HG03439 (cell line): Measurements from ENCODE around the gene MAP3K4.

Experiments used
- ATAC-seq: cut with Tn5 transposase; IDR thresholded peaks from one replicate; pipeline ENCODE4 v1.9.1; 2021; ENCODE audit warnings: mild to moderate bottlenecking, moderate library complexity; ENCODE audit not compliant: unreplicated experiment

MAP3K4 gene

DNA sequence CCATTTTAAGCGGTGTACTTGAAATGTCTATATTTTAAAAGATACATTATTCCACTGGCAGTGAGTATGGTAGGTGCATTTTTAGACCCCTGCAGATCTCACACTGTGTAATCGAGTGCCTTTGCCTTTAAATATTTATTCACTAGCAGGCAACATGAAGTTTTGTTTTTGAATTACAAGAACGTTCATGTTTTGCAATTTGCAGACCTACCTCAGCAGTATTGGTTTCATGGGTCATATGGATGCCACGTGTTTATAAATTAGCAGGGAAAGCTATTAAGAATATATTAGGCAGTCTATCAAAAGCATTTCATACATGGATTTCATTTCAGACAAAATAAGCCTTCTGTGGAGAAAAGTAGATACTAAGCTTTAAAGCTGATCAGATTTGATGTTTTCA is 7.2 kb downstream of the MAP3K4 start:
- no peak for ATAC-seq

DNA sequence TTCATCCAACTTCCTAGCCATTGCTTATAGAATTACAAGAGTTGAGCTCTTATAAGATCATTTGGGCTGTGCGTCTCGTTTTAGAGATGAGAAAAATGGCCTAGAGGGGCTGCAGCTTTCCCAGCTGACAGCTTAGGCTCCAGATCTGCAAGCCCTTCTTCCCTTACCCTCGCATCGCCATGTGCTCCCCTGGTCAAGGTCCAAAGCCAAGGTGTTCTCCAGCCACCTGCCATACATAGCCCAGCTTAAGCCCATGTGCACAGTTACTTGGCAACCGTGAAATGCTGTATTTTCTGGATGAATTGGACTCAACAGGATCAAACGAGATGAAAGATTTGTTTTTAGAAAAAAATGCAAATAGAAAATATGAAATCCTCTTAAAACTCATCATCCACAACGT is 7.9 kb downstream of the MAP3K4 start:
- no peak for ATAC-seq

DNA sequence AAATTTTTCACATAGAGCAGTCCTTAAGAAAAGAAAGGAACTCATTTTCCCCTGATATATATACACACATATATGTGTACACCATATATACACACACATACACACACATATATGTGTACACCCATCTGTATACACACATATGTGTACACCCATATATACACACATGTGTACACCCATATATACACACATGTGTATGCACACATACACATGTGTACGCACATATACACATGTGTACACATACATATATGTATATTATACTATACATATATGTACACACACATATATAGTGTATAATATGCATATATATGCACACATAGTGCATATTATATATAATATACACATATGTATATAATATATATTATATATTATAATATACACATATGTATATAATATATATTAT is 9.1 kb downstream of the MAP3K4 start:
- no peak for ATAC-seq

DNA sequence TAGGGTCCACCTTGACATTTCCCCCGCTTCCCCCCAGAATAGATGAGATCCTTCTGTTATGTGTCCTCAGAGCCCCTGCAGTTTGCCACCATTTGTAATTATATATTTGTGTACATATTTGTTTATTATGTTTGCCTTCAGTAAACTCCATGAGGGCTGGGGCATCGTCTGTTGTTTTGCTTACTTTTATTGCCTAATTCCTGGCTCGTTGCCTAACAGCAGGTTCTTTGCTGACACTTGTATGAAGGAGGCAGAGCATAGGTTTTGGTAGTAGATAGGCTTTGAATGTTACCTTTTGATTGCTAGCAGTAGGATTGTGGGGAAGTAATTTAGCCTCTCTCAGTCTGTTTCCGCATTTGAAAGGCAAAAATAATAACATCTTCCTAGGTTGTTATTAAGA is 9.9 kb downstream of the MAP3K4 start:
- ATAC-seq: no peak

DNA sequence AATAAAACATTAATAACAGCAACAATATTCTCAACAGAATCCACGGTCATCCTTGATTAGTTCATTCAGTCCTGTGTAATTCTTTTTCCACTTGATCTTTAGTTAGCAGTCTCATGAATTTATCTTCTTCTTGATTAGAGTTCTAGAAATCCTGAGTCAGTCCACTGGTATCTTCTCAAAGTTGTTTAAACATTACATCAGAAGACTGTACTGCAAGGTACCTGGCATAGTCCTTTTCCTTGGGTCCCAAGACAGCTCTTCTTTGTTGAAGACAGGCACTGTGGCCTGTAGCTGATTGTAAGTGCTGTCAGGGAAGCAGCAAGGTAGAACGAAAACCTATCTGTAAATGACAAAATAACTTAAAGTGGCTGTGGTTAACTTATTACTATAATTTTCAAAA is 11.8 kb downstream of the MAP3K4 start:
- no peak for ATAC-seq

DNA sequence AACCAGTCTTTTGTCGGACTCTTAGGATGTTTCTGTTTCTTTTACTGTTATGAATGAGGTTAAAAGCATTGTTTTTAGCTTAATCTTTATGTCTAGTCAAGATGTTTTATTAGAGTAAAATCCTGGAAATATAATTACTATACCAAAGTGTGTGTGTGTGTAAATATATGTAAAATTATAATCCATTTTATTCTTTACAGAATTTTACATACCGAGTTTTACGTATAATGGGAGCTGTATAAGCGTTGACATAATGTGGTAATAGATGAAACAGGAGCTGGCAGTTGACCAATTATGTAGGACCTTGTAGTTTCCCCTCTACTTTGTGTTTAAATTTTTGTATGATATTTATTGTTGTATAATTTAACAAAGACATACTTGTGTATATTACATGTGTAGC is 16.7 kb downstream of the MAP3K4 start:
- ATAC-seq: no peak

DNA sequence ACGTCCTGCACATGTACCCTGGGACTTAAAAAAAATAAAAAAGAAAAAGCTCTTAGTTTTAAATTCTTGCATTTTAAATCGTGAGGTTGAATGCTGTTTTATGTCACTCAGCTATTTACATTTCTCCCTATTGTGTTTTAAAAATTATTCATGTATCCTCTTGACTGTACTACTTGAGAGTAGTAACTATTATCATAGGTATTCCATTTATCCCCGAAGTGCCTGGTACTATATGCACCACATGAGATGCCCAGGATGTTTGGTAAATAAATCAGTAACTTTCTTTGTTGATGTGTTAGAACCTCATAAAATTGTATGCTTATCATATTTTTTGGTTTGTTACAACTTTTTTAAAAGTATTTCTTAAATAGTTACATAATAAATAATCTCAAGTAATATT is 18.4 kb downstream of the MAP3K4 start:
- ATAC-seq: no peak

DNA sequence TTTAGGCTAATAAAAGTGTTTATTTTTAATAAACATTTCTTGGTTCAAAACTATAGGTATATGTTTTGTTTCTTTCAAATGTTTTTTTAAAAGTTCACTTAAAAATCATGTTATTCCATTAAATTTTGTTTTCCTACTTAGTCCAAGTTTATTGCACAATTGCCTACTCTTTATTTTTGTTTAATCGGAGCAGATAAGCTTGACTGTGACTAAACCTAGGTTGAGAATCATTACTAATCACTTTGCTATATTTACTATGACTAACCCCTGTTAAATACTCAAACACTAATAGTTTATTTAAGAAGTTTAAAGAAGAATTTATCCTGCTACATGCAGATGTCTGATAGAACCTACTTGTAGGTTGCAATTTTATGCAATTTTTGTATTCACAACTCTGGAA is 18.8 kb downstream of the MAP3K4 start:
- ATAC-seq: no peak

DNA sequence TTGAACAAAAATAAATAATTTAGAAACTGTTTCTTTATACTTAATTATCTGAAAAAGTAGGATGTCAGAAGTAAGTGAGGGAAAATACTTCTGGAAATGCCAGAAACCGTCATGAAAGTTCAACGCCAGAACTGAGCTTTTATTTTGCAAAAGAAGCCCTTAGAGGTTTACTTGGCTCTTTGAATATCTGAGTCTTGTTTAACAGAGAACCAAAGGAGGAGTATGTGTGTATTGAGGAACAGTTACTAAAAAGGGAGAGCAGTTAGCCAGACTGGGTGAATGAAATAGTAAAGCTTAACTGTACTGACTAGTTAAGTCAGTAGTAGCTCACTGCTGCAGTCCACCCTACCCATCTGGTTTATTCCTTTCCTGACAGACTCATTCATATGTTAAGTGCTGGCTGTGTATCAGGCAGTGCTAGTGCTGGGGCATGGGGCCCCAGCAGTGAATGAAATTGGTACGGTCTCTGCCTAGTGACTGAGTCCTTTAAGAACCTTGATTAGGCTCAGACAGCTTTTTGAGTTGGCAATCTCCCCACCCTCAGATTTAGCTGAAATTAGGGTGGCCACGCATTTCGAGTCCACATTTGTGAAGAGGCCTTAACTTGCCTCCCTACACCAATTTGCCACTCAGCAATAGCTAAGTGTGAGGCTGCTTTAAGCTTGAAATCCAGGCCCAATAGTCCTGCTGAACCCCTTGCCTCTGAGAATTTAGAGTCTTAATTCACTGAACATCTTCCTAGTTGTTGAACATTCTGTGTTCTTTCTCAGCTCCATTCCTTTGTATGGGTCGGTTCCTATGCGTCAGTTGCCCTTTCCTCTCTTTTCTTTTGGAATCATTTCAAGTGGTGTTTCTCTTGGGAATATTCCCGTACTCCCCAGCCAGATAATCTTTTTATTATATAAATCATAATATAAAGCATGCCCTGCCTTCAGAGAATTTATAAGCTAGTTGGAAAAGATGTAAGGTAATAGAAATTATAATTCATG is 20.2 kb downstream of the MAP3K4 start:
- no peak for ATAC-seq

DNA sequence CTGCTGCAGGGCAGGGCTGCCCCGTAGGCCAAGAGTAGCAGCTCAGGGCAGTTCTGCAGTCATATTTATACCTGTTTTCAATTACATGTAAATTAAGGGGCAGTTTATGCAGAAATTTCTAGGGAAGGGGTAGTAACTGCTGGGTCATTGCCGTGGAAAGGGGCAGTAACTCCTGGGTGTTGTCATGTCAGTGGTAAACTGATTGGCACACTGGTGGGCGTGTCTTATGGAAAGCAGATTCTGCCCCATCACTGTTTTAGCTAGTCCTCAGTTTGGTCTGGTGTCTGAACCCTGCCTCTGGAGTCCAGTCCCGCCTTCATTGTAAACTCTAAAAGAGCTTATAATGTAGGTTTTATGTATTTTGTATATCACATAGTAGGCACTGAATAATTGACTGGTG is 22.1 kb downstream of the MAP3K4 start:
- no peak for ATAC-seq

DNA sequence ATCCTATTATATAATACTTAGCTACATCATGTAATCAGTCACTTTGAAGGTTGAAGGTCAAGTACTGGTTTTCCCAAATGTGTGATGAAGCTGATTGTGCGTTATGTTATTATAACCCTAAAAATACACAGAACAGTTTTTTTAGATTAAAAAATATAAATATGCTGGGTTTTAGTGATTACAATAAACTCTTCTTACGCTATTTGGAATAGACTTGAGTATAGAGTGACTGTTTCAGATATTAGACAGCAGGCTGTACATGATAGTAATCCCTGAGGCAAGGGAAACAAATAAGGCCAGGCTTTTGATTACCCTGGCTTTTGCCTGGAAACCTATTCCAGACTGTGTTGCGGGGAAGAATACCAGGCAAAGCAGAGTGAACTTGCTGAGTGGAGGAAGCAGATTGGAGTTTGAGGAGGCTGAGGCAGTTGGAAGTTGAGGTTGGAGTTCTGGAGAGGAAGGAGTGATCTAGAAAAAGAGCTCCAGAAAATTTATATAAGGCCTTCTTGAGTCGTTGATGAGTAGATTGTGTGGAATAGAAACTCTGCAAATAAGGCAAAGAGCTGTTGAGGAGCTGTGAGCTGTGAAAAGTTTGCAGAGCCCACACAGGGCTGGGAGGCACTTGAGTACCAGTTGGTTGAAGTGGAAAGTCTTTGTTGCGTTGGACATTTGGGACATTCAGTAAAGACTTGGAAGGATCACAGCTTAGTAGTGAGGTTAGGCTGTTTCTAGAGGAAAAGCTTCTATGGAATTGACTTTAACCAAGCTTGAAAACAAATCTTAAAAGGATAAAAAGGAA is 26.4 kb downstream of the MAP3K4 start:
- no peak for ATAC-seq

DNA sequence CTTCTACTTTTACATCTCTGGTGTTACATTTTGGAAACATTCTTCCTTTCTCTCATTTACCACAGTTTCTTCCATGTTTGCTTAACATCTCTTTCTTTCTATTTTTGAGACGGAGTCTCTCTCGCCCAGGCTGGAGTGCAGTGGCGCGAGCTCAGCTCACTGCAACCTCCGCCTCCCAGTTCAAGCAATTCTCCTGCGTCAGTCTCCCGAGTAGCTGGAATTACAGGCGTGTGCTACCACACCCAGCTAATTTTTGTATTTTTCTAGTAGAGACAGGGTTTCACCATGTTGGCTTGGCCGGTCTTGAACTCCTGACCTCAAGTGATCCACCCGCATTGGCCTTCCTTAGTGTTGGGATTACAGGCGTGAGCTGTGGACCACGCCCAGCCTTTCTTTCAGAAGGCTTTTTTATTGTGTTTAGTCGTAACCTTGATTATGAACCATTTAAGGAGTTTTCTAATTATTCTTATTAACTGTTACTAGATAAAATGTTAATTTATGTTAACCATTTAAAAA is 27.8 kb downstream of the MAP3K4 start:
- ATAC-seq: no peak

DNA sequence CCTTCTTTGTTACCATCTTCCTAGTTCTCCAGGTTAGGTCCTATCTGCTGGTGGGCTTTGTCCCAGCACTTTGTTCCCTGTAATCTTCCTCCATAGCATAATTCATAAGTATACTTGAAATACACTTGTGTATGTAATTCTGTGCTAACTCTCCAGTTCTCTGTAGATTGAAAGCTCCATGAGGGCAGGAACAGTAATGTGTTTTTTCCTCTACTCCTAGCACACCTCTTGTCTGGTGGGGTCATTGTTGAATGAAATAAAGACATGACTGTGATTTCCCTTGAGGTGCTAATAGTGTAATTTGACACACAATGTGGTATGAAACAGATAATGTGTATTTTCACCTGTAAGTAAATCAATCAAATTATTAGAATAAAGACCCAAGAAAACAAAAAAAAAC is 30.0 kb downstream of the MAP3K4 start:
- ATAC-seq: no peak

DNA sequence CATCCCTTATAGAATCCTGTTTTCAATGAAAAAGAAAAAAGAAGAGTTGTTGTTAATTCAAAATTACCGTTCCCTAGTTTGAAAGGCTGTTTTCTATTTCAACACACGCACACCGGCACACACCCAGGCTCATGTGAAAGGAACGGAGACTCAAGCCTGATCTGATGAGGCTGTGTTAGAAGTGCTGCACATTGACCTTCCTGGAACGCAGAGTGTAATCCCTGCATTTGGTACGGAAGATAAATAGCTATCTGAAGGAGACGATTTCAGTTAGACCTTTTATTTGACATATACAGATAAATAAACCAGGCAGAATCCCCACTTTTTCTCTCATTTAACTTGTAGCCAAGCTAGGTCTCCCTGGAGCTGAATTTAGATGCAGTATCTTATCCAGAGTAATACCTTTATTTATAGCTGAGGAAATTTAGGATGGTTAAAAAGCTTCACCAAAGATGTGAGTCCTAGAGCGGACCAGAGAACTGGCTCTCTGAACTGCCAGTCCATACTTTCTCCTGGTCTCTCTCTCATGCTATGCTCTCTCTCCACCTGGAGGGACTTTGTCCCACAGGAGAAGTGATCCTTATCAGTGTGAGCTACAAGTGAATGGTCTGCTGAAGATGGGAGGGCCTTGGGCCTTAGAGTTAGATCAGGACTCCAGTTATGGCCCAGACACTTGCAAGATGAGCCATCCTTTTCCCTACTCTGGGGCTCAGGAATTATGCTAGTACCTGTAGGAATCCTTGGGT is 30.6 kb downstream of the MAP3K4 start:
- no peak for ATAC-seq

DNA sequence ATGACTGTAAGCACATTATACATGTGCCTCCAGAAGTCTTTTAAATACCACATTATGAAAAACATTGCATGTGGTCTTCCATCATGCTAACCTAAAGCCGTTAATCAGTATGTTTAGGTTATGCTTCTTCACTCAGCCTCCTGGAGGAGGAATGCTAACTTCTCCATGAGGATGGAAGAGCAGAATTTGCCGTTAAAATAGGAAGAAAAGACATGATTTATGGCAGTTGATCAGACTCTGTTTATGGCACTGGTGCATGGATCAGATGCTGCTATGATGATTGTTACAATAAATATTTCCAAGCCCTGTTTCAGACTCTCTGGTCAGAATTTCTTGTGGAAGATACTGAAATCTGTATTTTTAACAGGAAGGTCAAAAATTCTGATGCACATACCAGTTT is 31.7 kb downstream of the MAP3K4 start:
- ATAC-seq: no peak

DNA sequence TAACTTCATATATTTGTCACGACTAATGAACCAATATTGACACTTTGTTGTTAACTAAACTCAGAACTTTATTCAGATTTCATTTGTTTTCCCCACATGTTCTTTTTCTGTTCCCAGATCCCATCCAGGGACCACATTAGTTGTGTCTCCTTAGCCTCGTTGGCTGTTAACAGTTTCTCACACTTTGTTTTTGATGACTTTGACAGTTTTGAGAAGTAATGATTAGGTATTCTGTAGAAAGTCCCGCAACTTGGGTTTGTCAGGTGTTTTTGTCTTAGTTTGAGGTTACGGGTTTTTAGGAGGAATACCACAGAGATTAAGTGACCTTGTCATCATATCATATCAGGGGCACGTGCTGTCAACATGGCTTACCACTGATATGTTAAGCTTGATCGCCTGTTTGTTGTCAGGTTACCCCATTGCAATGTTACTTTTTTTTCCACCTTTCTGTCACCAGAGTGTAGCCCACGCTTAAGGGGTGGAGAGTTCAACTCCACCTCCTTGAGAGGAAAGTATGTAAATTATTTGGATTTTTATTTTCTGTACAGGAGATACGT is 32.9 kb downstream of the MAP3K4 start:
- no peak for ATAC-seq

DNA sequence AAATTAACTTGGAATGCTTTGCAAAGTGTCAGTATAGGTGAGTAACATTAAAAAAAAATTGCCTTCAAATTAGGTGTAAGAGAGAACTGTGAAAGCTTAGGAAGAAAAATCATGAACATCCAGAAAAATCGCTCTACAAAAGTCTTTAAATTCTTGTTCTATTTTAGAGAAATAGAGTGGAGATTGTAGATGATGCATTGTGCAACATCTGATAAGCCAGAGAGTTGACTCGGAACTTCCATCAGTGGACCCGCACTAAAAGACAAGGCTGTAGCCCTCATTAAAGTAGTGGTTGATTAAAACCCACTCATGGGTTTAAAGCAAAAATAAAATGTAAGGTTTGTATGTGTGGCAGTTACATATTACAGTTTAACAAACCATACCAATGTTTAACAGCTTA is 35.8 kb downstream of the MAP3K4 start:
- ATAC-seq: no peak

DNA sequence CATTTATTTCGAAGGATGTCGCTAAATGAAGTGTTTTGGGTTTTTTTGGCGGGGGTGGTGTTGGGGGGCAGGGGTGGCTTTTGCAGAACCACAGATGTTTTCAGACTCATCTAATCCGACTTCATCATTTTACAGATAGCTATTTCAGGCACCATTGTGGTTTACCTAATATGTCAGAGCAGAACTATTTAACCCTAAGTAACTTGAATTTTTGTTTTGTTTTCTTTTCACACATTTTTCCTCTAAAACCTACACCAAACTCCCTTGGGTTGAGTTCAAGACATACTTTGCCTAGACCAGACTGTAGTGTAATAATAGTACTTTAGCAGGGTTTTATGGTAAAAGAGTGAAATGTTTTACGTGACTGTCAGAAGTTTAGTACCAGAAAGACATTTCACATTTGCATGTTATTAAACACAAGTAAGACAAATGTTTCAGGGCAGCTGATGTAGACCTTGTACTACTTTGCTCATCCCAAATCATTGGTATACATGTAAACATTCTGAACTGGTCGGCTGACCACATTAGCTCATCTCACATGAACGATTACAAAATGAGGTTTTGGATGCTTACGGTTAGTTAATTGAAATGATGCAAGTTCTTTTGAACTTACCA is 37.7 kb downstream of the MAP3K4 start:
- peak; percentile 85 for ATAC-seq

DNA sequence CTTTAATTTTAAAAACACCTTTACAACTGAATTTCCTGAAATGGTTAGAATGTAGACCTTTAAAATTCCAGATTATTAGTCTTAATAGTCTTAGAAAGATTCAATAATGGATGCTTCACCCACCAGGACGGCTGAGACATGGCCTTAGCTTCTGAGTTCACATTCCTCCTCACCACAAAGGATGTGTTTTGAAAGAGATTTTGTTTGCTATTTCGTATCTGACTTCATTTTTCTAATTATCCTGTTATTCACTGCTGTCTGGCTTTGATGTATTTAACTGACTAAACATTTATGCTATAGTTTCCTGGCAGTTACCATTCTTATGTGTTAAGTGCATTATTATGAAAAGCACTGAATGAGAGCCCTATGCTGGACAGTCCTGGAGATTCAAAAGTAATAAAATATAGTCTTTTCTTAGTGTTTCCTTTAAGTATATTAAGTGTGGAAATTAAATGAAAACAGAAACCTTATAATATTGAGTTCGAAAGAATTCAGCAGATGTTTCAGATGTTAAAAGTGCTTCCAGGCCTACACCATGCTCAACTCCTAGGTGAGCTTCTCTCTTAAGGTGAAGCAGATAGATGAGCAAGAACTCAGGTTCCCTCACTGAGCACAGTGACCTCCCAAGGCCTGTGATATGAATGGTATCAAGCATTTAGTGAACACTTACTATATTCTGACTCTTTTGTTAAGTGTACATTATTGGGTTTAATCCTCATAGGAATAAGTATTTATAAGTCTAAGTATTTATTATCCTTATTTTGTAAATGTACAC is 40.3 kb downstream of the MAP3K4 start:
- no peak for ATAC-seq

DNA sequence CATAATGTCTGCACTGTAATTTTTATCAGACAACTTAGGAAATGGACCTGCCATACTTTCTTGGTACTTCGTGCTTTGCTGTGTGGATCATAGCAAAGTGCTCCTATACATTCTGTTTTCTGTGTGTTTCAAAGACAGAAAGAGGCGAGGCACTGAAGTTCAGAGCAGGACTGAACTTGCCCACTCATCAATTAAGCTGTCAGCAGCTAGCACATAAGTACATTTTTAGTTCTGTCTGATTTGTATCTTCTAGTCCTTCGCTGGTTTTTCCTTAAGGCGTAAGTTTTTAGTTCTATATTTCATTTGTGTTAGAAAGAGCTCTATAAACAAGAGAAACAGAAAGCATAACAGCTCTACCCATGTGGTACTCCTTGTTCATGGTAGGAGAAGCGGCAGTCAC is 42.1 kb downstream of the MAP3K4 start:
- ATAC-seq: no peak
